Fibroblast of mammary gland (primary cell): ENCODE measurements around the gene NRP2.

ENCODE experiments used
- DNase-seq: peaks from one replicate; pipeline ENCODE4 v3.0.0-alpha.2; 2010; ENCODE audit warnings: low read depth
- H3K4me3 ChIP-seq: 2 replicates; pipeline ENCODE4 v1.5.1; 2011; ENCODE audit warnings: low read depth, mild to moderate bottlenecking, low read length, moderate library complexity; ENCODE audit not compliant: control insufficient read depth
- TF ChIP-seq, protein P1 (sequence below): conservative IDR thresholded peaks from 2 replicates; pipeline ENCODE4 v1.5.1; 2011; ENCODE audit warnings: low read depth, low read length, inconsistent platforms; ENCODE audit not compliant: control insufficient read depth, insufficient read depth

NRP2 gene

DNA sequence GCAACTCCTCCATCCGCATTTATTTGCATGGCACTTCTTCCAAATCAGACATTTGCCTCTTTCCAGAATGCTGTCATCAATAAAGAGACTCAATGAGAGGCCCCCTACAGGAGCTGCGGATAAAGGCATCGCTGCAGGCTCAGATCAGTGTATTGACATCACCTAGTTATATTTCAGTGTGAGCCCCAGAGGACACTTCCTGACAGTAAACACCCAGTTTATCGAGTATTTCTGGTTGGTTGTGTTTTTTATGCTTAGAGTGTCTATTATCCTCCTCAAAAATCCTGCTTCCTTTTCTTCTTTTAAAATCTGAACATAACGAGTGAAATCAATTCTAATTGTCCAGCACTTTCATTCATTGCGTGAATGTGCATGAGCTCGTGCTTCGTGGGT lies 38.8 kb downstream of the NRP2 start:
- H3K4me3 ChIP-seq: no peak overlapping the region
- DNase-seq: no peak
- TF ChIP-seq, protein P1, sequence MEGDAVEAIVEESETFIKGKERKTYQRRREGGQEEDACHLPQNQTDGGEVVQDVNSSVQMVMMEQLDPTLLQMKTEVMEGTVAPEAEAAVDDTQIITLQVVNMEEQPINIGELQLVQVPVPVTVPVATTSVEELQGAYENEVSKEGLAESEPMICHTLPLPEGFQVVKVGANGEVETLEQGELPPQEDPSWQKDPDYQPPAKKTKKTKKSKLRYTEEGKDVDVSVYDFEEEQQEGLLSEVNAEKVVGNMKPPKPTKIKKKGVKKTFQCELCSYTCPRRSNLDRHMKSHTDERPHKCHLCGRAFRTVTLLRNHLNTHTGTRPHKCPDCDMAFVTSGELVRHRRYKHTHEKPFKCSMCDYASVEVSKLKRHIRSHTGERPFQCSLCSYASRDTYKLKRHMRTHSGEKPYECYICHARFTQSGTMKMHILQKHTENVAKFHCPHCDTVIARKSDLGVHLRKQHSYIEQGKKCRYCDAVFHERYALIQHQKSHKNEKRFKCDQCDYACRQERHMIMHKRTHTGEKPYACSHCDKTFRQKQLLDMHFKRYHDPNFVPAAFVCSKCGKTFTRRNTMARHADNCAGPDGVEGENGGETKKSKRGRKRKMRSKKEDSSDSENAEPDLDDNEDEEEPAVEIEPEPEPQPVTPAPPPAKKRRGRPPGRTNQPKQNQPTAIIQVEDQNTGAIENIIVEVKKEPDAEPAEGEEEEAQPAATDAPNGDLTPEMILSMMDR: peak; percentile 35

DNA sequence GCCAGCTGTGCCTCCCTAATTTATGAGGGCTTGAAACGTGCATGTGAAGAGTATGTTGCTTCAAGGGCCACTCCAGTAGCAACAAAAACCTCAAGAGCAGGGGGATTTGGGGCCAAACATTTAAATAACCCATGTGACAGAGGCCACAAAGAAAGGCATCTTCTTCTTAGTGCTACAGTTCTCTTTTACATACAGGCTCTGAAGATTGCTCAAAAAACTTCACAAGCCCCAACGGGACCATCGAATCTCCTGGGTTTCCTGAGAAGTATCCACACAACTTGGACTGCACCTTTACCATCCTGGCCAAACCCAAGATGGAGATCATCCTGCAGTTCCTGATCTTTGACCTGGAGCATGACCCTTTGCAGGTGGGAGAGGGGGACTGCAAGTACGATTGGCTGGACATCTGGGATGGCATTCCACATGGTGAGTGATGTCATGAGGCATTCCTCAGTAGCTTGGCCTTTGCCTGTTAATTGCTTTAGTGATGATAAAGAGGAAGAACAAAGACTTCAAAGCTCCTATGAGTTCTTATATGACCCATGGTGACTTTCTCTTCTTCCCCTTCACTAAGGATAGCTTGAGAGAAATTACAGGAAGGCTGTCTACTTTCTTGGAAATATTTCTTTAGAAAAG lies 40.1 kb downstream of the NRP2 start:
- DNase-seq: no peak
- H3K4me3 ChIP-seq: no peak overlapping the region
- TF ChIP-seq, protein P1: no peak

DNA sequence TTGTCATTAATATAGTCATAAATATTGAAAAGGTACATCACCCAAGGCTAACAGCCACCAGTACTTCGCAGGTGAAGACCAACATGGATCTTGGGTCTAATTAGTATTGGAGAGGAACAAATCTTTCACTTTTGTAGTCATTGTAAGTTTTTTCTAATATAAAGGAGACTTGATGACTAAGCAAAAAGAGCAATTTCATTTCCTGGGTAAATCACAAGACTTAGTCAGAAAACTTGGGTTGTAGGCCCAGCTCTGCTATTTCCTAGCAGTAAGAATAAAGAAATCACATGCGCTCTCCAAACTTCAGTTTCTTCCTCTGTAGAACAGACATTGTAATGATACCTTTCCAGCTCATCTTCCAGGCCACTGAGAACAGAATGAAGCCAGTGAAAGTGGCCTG lies 40.9 kb downstream of the NRP2 start:
- H3K4me3 ChIP-seq: no peak overlapping the region
- peak; percentile 40 for DNase-seq
- TF ChIP-seq, protein P1: no peak

DNA sequence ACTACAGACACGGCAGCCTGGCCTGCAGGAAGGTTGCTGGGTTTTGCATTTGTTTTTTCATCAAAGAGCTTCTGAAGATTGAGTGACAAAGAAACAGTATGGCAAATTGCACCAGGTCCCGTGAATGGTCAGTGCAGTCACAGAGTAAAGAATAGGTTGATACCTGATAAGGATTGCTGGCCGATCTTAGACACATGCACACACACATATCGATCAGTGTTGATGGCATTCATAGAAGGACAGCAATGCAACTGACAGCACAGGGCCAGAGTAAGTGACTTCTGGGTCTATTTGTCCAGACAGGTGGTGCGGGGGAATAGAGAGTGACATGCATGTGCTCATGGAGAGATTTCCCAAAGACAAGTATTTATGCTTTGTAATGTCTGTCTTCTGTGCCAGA lies 42.8 kb downstream of the NRP2 start:
- DNase-seq: no peak
- TF ChIP-seq, protein P1: no peak
- H3K4me3 ChIP-seq: no peak overlapping the region

DNA sequence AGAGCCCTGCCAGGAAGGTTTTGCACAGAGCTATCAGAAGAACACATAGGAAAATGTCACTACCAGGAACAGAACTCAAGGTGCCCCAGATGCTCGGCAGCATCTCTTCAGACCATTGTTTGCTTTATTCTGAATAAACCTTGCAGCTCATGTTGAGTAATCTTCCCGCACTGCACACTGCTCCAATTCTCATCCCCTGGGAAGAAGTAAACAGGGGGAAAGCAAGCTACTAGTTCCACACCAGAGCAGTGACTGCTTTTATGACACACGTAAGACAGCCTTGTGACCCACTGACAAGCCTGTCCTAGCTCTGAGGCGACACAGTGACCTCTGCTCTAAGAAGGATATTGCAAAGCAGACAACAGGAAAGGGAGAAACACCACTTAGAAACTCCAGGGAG lies 44.2 kb downstream of the NRP2 start:
- no peak overlapping the region for H3K4me3 ChIP-seq
- no peak for DNase-seq
- TF ChIP-seq, protein P1: no peak

DNA sequence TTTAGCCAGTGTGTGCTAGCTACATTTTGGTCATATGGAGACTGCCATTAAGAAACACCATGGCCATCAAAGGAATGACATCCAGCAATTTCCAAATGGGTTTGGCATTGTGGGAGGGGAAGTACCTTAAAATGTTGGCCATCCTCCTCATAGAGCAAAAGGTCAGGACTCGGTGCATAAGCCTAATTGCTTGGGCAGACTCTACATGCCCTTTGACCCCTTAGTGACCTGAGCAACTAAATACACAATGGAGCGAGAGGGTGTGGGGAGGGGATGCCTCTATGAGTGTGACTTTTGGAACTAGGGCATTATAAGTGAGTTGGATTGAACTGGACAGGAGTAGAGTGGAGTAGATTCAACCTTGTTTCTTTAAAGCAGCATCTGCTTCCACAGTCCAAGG lies 44.9 kb downstream of the NRP2 start:
- H3K4me3 ChIP-seq: no peak overlapping the region
- TF ChIP-seq, protein P1: no peak
- DNase-seq: no peak

DNA sequence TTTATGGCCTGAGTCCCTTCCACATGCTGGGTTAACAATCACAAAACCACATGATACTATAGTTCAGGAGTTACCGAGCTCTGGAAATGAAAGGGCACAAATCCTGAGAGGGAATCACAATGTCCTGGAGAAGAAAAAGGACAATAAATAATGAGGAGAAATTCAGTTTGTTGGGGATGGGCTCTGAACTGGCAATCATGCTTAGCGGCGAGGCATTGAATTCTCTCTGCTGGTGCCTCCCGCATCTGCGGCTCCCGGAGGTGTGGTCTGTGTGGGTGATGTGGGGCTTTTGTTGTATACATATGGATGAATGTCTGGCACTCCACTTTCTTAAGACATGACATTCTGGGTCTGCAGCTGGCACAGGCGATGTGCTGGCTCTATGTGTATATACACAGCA lies 46.1 kb downstream of the NRP2 start:
- H3K4me3 ChIP-seq: no peak overlapping the region
- no peak for DNase-seq
- TF ChIP-seq, protein P1: no peak
